Kidney glomerular epithelial cell (primary cell): ENCODE measurements around the gene CTDP1.
"Not testable (repeated sequence)": the region's sequence is repeated elsewhere in the genome, so short reads cannot be mapped to it uniquely, and the experiment has no call there.

ENCODE experiments used
- DNase-seq: peaks from one replicate; lab custom pipeline; 2025; lab: John Stamatoyannopoulos, UW

The CTDP1 gene

GRCh38 chr18:79682894-79683625, 3.5 kb downstream of the CTDP1 start:
- no peak for DNase-seq

- no peak for DNase-seq
These were observed 4.2 kb downstream of the CTDP1 start for GRCh38 chr18:79683626-79684282.

GRCh38 chr18:79684283-79684631, 4.7 kb downstream of the CTDP1 start:
- no peak for DNase-seq

GRCh38 chr18:79684787-79685186, 5.2 kb downstream of the CTDP1 start:
- DNase-seq, result no peak

- no peak for DNase-seq
These were observed 5.7 kb downstream of the CTDP1 start for GRCh38 chr18:79685281-79685680.

- DNase-seq, result no peak
These were observed 6.4 kb downstream of the CTDP1 start for GRCh38 chr18:79685971-79686370.

- DNase-seq, result no peak
These were observed 8.2 kb downstream of the CTDP1 start for GRCh38 chr18:79687806-79688205.

- DNase-seq, result no peak
These were observed 10.5 kb downstream of the CTDP1 start for GRCh38 chr18:79690071-79690470.

GRCh38 chr18:79690586-79691482, 11.2 kb downstream of the CTDP1 start:
- no peak for DNase-seq

GRCh38 chr18:79692056-79692455, 12.5 kb downstream of the CTDP1 start:
- DNase-seq, result no peak

- no peak for DNase-seq
These were observed 13.3 kb downstream of the CTDP1 start for GRCh38 chr18:79692886-79693285.

- DNase-seq, result no peak
These were observed 14.1 kb downstream of the CTDP1 start for GRCh38 chr18:79693561-79694205.

GRCh38 chr18:79694206-79694894, 14.7 kb downstream of the CTDP1 start:
- DNase-seq, result not testable (repeated sequence)

GRCh38 chr18:79694895-79695213, 15.3 kb downstream of the CTDP1 start:
- no peak for DNase-seq

- DNase-seq, result no peak
These were observed 15.7 kb downstream of the CTDP1 start for GRCh38 chr18:79695269-79695668.

GRCh38 chr18:79695856-79696850, 16.6 kb downstream of the CTDP1 start:
- no peak for DNase-seq

GRCh38 chr18:79697178-79697577, 17.6 kb downstream of the CTDP1 start:
- DNase-seq, result no peak

GRCh38 chr18:79697976-79698375, 18.4 kb downstream of the CTDP1 start:
- no peak for DNase-seq

GRCh38 chr18:79698668-79699335, 19.2 kb downstream of the CTDP1 start:
- no peak for DNase-seq

GRCh38 chr18:79699653-79700052, 20.1 kb downstream of the CTDP1 start:
- no peak for DNase-seq
